RWPE2 (cell line): ENCODE measurements around the gene ANKRD55.
A peak's percentile ranks its signal among the peaks of the same experiment; 100 is the strongest.
"Not testable (repeated sequence)": the region's sequence is repeated elsewhere in the genome, so short reads cannot be mapped to it uniquely, and the experiment has no call there.

Experiments used
- ATAC-seq: fragments of 200-7000 bp; cut with Tn5 transposase; 3 replicates; pipeline ENCODE4 v1.9.1; 2021; ENCODE audit warnings: low read depth
- DNase-seq: peaks from one replicate; pipeline ENCODE4 v3.0.0-alpha.2; 2020; ENCODE audit warnings: low spot score
- H3K27ac ChIP-seq: fragments of 450-650 bp; 2 replicates; pipeline ENCODE4 v1.5.1; 2017; ENCODE audit warnings: mild to moderate bottlenecking; ENCODE audit not compliant: poor library complexity, severe bottlenecking
- H3K27me3 ChIP-seq: fragments of 250-450 bp; sonication (Bioruptor Pico); 2 replicates; pipeline ENCODE4 v1.5.1; 2021; ENCODE audit warnings: mild to moderate bottlenecking, moderate library complexity; ENCODE audit not compliant: insufficient read depth, poor library complexity, severe bottlenecking
- H3K36me3 ChIP-seq: fragments of 250-450 bp; sonication (Bioruptor Pico); 2 replicates; pipeline ENCODE4 v1.5.1; 2020; ENCODE audit warnings: low read depth, mild to moderate bottlenecking, moderate library complexity
- H3K4me1 ChIP-seq: fragments of 250-450 bp; sonication (Bioruptor Pico); 2 replicates; pipeline ENCODE4 v1.5.1; 2021; ENCODE audit warnings: mild to moderate bottlenecking, moderate library complexity; ENCODE audit not compliant: insufficient read depth, poor library complexity, severe bottlenecking
- H3K4me3 ChIP-seq: fragments of 250-450 bp; sonication (Bioruptor Pico); 2 replicates; pipeline ENCODE4 v1.5.1; 2021; ENCODE audit warnings: mild to moderate bottlenecking, moderate library complexity; ENCODE audit not compliant: severe bottlenecking
- H3K9me3 ChIP-seq: fragments of 250-450 bp; sonication (Bioruptor Pico); 2 replicates; pipeline ENCODE4 v1.5.1; 2021; ENCODE audit warnings: mild to moderate bottlenecking, moderate library complexity; ENCODE audit not compliant: severe bottlenecking
- CTCF ChIP-seq: fragments of 450-650 bp; IDR thresholded peaks from one replicate; pipeline ENCODE4 v1.5.1; 2017; ENCODE audit warnings: mild to moderate bottlenecking, moderate library complexity; ENCODE audit not compliant: poor library complexity, severe bottlenecking

Gene ANKRD55

GRCh38 chr5:56207537-56207936 lies 25.6 kb downstream of the ANKRD55 start:
- no peaks in the 10 kb centered on the region for H3K9me3 ChIP-seq
- no peaks in the 10 kb centered on the region for H3K36me3 ChIP-seq
- H3K27me3 ChIP-seq, result no peaks in the 10 kb centered on the region
- ATAC-seq, result 0 out of 3 replicates have a peak, but pooled peaks have one; percentile 26
- TF ChIP-seq CTCF, result no peak
- no peak for DNase-seq
- H3K4me3 ChIP-seq, result no peak overlapping the region
- peaks cover 12% of the 10 kb centered on the region for H3K4me1 ChIP-seq
- H3K27ac ChIP-seq, result no peak overlapping the region

- Histone ChIP-seq H3K27me3 (no peaks in the 10 kb centered on the region), H3K4me1 (peaks cover 3% of the 10 kb centered on the region), H3K27ac (no peak overlapping the region), H3K36me3 (no peaks in the 10 kb centered on the region), H3K4me3 (no peak overlapping the region), H3K9me3 (no peaks in the 10 kb centered on the region)
- TF ChIP-seq CTCF, result no peak
- DNase-seq, result no peak
- ATAC-seq, result no peak
These were observed 26.8 kb downstream of the ANKRD55 start for GRCh38 chr5:56206126-56206910.

GRCh38 chr5:56203936-56204335 lies 29.2 kb downstream of the ANKRD55 start:
- not testable (repeated sequence) for H3K27me3 ChIP-seq, H3K27ac ChIP-seq, H3K4me1 ChIP-seq, H3K36me3 ChIP-seq, H3K9me3 ChIP-seq, H3K4me3 ChIP-seq, ATAC-seq, DNase-seq

GRCh38 chr5:56202483-56202882 lies 30.6 kb downstream of the ANKRD55 start:
- H3K27me3 ChIP-seq, result no peaks in the 10 kb centered on the region
- no peak overlapping the region for H3K4me3 ChIP-seq
- H3K36me3 ChIP-seq, result no peaks in the 10 kb centered on the region
- no peak for TF ChIP-seq CTCF
- no peaks in the 10 kb centered on the region for H3K4me1 ChIP-seq
- no peaks in the 10 kb centered on the region for H3K9me3 ChIP-seq
- DNase-seq, result no peak
- no peak overlapping the region for H3K27ac ChIP-seq
- no peak for ATAC-seq

GRCh38 chr5:56201762-56202261 lies 31.3 kb downstream of the ANKRD55 start:
- not testable (repeated sequence) for ATAC-seq, H3K9me3 ChIP-seq, H3K4me1 ChIP-seq, DNase-seq, H3K4me3 ChIP-seq, H3K36me3 ChIP-seq, H3K27me3 ChIP-seq, H3K27ac ChIP-seq
